ENCODE results near the gene PVALEF.

PVALEF gene

GRCh38 chr17:81182596-81182995 is 17.3 kb downstream of the PVALEF start:
- no peak for DNase-seq (ENCODE audit: low read depth in 2 of 2)

GRCh38 chr17:81183316-81183715 is 18.0 kb downstream of the PVALEF start:
- no peak for DNase-seq (ENCODE audit: low read depth in 2 of 2)

DNA sequence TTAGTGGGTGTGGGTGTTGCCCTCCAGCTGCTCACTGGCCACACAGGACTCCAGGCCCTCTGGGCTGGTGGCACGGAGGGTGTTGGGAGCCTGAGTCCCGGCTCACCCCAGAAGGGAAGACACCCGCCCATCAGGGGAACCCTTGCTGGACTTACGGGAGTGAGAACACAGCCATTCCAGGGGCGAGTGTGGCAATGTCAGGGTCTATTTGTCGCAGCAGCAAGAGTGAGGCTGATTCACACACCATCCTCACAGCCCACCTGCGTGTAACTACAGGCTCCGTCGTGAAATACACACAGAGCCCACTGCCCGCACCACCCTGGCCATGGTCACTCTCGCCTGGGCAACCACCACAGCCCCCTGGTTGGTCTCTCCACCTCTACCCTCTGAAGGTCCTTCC is 18.5 kb downstream of the PVALEF start:
- DNase-seq (ENCODE audit: low read depth in 2 of 2), result no peak

DNA sequence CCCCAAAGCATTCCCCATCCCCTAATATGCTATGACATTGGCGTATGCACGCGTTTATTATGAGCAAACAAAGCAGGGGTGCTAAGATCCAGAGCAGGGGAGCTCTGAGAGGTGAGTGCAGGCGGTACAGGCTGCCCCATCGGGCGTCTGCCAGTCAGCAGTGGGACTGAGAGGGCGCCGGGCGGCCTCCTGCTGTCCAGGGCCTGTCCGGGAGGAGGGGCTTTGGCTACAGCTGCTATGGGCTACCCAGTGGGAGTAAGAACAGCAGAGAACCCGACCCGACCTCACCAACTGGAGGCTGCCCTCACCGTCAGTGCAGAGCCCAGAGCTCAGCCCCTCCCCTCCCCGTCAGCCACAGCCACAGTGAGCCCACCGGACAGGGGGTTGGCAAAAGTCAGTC is 19.2 kb downstream of the PVALEF start:
- DNase-seq (ENCODE audit: low read depth in 2 of 2), result no peak

DNA sequence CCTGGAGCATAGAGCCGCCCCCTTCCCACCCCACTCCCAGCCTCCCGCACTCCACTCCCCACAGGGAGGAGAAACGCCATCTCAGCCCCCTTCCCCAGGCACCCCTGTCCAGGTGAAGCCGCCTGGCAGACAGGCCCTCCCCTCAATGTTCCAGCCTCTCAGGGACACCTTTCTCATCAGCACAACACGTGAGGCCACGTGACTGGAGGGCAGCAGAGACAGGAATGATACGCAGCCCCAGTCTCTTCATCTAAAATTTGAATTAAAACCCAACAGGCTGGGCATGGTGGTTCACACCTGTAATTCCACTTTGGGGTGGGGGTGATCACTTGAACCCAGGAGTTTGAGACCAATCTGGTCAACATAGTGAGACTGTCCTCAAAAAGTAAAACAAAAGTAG is 20.9 kb downstream of the PVALEF start:
- no peak for DNase-seq (ENCODE audit: low read depth in 2 of 2)

GRCh38 chr17:81187120-81187519 is 21.8 kb downstream of the PVALEF start:
- no peak for DNase-seq (ENCODE audit: low read depth in 2 of 2)

DNA sequence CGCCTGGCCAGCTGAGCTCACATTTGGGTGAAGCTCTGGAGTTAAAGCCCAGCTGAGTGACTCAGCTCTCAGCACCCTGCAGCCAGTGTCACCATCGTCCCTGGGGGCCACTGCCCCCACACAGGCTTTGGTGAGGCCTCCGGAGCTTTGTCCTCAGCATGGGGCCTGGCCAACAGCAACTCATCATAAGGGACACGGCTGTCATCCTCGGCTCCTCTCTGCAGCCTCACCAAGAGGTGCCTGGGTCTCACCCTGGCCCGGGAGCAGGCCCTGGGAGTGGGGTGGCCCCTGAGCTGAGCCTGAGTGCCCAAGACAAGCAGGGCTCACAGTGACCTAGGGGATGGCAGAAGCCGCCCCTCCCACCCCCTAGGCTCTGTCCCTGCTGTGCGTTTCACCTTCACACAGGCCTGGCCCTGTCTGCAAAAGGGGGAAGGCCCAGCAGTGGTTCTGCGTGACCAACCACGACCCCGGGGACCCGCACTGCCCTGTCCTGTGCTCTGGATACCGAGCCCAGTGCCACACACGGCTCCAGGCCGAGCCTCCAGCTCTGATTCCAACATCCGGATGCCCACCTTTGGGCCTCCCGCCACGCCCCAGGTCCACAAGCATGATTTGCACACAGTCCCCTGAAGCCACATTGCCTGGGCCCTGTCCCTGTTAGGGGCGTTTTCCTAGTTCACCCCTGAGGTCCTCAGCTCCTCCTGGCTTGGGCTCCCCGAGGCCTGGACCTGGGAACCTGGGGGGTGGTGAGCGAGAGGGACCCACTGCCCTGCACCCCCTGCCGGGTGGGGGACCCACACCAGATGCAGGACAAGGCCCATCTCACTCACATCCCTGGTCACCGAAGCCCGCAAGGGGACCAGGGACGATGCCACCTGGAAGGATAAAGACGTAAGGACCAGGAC is 22.5 kb downstream of the PVALEF start:
- no peak for DNase-seq (ENCODE audit: low read depth in 2 of 2)

DNA sequence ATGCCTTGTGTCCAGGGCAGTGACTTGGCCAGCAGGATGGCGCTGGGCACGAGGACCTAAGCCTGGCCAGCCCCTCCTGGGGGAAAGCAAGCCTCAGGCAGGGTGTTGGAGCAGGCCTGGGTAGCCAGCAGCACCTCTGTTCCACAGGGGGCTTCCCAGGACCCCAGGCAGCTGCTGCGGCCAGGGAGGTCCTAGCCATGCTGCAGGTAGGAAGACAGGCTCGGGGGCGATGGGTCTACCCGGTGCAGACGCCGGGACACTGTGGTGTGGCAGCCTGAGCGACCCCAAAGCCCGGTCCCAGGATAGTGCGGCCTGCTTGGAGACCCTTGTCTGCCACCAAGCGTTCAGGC is 23.2 kb downstream of the PVALEF start:
- no peak for DNase-seq (ENCODE audit: low read depth in 2 of 2)

- no peak for DNase-seq (ENCODE audit: low read depth in 2 of 2)
Measured at GRCh38 chr17:81189016-81189415, 23.7 kb downstream of the PVALEF start.

DNA sequence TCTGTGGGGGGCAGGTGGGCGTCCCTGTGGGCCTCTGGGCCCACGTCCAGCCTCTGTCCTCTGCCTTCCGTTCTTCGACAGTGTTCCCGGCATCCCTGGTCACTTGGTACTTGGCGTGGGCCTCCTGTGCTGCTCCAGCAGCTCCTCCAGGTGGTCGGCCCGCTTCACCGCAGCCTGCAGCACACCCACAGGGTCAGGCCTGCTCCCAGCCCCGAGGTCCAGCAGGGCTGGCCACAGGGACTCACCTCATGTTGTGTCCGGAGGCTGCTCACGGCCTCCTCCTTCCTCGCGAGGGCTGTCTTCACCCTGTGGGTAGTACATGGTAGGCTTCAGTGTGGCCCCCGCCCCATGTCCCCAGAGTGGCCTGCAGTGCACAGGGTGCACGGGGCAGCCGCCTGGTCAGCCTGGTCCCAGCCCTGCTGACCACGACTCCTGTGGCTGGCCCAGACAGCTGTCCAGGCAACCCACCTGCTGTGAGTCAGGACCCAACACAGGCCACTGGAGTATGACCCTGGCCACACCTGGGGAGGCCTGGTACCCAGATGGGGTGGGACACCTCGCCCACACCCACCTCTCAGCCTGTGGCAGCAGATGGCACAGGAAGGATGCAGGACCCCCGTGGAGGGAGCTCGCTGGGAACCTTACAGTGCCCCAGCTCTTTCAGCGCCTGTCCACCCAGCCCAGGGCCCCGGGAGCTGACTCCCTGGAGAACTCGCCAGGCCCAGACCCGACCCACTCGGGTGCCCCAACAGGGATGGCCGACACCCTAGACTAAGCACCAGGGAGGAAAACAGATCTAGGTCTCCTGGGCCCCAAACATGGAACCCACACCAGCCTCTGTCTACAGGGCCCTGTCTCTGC is 24.6 kb downstream of the PVALEF start:
- DNase-seq (ENCODE audit: low read depth in 2 of 2), result no peak

DNA sequence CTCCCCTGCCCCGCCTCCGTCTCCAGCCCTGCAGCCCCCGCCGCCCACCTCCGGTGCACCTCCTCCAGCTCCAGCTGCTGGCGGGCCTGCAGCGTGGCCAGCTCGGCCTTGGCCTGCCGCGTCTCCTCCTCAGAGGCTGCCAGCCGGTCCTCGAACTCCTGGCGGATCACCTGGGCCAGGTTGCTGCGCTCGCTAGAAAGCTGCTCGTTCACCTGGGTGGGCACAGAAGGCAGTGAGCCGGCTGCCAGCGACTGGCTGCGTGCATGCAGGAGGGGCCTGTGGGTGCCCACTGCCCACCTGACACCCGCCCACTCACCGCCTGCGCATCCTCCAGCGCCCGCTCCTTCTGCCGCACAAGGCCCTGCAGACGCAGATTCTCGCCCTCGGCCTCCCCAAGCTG is 25.3 kb downstream of the PVALEF start:
- DNase-seq (ENCODE audit: low read depth in 2 of 2), result no peak

GRCh38 chr17:81191116-81191515 is 25.8 kb downstream of the PVALEF start:
- no peak for DNase-seq (ENCODE audit: low read depth in 2 of 2)

- no peak for DNase-seq (ENCODE audit: low read depth in 2 of 2)
Measured at GRCh38 chr17:81191646-81192045, 26.3 kb downstream of the PVALEF start.

DNA sequence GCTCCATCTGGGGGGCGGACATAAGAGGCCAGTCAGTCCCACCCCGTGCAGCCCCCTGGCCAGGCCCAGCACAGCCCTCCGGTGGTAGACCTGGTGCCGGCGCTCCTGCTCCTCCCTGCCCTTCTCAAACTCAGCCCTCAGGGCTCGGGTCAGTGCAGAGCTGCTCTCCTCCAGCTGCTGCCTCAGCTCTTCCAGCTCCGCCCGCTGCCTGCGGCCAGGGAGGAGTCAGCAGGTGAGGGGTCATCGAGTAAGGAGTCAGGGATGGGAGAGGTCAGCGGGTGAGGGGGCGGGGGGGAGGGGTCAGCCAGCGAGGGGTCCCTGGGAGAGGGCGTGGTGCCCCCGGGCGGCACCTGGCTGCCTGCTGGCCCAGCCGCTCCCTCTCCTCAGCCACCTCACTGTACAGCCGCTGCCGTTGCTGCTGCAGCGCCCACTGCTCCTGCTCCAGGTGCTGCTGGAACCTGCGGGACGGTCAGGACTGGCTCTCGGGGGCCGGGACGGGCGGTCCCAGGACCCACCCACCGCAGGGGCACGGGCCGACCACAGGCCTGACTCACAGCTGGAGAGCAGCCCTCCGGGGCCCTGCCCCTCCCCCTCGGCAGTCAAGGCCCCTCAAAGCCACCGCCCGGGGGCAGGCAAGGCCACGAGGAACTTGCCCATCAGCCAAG is 27.2 kb downstream of the PVALEF start:
- no peak for DNase-seq (ENCODE audit: low read depth in 2 of 2)

DNA sequence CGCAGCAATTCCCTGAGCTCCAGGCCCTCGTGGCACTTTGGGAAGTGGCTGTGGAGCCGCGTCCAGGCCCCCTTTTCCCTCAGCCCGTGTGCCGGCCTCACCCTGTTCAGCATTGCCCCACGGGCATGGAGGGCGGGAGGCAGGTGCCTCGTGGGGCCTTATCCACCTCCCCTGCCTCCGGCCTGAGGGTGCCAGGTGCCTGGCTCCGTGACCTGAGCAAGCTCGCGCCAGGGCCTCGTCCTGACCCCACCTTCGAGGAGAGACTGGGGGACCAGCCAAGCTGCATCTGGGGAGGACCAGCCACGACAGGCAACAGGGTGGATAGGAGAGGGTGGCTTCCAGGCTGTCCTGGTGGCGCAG is 27.7 kb downstream of the PVALEF start:
- no peak for DNase-seq (ENCODE audit: low read depth in 2 of 2)

DNA sequence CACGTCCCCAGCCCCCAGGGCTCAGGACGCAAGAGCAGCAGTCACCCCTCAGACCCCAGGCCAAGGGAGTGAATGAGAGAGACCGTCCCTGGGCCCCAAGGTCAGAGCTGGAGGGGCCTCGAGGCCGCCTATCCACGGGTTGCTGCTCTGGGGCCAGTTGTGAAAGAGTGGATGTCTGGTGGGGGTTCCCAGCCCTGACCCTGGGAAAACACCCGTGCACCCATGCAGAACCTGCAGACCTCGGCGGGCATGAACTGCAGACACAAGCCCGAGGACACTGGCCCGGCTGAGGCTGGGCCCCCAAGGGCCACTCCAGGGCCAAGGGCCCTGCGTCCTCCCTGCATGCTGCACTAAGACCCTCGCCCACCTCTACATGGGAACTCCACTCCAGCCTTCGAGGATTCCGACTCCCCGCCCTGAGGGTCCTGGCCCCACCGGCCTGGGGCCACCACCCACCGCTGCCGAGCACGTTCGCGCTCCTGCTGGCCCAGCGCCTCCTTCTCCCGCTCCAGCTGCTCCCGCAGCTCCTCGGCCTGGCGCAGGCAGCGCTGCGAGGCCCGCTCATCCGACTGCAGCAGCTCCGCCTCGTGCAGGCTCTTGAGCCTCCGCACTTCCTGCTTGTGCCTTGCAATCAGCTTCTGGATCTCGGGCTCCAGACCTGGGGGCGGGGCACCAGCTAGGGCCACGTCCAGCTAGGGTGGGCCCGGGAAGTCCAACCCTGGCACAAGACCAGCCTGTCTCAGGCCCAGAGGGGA is 28.3 kb downstream of the PVALEF start:
- no peak for DNase-seq (ENCODE audit: low read depth in 2 of 2)

DNA sequence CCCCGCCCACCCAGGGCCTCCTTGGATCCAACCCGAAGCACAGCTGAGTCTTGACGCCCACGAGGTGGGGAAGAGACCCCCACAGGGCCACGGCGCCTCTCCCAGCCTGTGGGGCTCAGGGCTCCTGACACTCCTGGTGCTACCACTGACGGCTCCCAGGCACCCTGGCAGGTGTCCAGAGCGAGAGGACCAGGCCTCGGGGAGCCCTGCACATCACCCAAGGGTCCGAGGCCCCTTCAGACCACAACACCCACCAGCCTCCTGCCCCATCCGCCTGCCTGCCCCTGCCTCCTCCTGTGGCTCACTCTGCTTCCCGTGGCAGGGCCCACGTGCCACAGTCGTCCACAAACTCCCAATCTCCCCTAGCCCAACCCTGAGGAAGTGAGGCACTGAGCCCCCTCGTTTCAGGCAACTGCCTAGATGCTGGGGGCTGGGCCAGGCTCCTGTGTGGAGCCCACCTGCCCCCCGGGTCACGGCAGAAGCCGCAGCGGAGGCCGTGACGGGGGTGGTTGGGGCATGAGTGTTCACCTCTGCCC is 29.0 kb downstream of the PVALEF start:
- no peak for DNase-seq (ENCODE audit: low read depth in 2 of 2)

DNA sequence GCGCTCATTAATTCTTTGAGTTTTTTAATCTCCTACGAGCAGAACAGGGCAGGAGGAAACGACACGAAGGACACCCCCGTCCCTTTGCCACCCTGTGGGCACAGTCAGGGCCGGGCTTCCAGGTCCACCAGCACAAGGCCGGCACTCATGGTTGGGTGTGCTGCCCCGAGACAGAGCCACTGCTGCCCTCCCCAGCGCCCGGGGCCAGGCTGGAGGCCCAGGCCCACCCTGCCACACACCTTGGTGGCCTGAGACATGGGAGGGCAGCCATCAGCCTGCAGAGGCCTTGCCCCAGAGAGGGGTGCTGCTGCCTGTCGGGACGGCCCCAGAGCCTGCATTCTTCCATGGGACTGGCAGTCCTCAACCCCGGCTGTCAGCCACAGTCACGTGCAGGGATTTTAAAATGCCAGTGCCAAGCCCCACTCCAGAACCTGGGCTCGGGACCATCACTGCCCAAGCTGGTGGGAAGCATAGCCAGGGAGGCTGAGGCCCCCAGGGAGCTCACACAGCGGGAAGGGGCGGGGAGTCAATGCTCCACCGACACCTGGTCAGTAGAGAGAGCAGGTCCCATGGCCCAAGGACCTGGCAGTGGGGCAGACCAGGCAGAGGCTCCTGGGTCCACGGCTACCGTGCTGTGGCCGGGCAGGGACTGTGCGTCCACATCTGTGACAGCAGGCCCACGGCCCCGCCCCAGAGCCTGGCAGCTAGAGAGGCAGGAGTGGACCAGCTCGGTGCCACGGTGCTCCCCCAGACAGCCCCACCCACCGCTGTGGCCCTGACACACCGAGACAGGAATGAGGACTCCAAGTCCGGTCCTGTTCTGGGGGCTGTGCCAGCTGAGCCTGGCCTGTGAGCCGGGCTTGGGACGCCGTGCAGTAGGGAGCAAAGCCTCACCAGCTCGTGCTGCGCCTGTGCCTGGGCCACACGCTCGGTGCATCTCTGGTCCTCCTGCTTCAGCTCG is 29.9 kb downstream of the PVALEF start:
- DNase-seq (ENCODE audit: low read depth in 2 of 2), result no peak

- DNase-seq (ENCODE audit: low read depth in 2 of 2), result no peak
Measured at GRCh38 chr17:81195941-81196495, 30.7 kb downstream of the PVALEF start.
